Kidney epithelial cell (primary cell): ENCODE data around the gene SH3TC2. TPM values are rescaled to one million over a fixed set of nuclear protein-coding genes. Genes with fewer than 3 reads are reported as not detected.
A peak's percentile ranks its signal among the peaks of the same experiment; 100 is the strongest.

Experiments used
- DNase-seq: peaks from one replicate; pipeline ENCODE4 v3.0.0-alpha.2; 2010; ENCODE audit warnings: low read depth
- H3K27me3 ChIP-seq: 2 replicates; pipeline ENCODE4 v1.6.0; 2011; ENCODE audit warnings: low read length; ENCODE audit not compliant: control insufficient read depth, insufficient read depth
- H3K36me3 ChIP-seq: 2 replicates; pipeline ENCODE4 v1.5.1; 2011; ENCODE audit warnings: low read length; ENCODE audit not compliant: control insufficient read depth, insufficient read depth
- H3K4me3 ChIP-seq: 2 replicates; pipeline ENCODE4 v1.5.1; 2011; ENCODE audit warnings: low read depth, mild to moderate bottlenecking, control low read depth, low read length
- total RNA-seq: library from RNA; depleted of rRNA; stranded (reverse); fragments of >200 nt; gene quantifications from 2 replicates; pipeline ENCODE4 v1.2.3, GENCODE V29; 2015
- TF ChIP-seq, protein P1 (sequence below): IDR thresholded peaks from 2 replicates; pipeline ENCODE4 v1.5.1; 2011; ENCODE audit warnings: mild to moderate bottlenecking, moderate library complexity, low read length, control low read depth, inconsistent platforms; ENCODE audit not compliant: insufficient read depth, poor library complexity, severe bottlenecking

SH3TC2 gene
- total RNA-seq, 1 donor from 2014 or later = 8.4 TPM

DNA sequence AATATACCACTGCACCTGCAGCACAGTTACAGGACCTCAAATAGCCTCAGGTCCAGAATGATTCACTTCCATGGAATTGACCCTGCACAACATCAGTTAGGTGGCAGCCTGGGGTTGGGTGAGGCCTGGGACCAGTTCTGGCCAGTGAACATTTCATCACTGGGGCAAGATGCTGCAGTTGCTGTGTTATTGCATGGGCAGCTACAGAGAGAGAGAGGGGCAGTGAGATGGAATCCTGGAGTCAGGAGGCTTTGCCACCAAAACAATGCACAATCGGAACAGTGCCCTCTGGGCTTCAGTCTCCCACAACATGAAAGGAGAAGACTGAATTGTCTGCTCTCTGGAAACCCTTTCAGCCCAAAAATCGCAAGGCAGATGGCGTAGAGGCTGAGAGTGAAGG is 51.8 kb downstream of the SH3TC2 start:
- no peak overlapping the region for H3K4me3 ChIP-seq
- TF ChIP-seq, protein P1, sequence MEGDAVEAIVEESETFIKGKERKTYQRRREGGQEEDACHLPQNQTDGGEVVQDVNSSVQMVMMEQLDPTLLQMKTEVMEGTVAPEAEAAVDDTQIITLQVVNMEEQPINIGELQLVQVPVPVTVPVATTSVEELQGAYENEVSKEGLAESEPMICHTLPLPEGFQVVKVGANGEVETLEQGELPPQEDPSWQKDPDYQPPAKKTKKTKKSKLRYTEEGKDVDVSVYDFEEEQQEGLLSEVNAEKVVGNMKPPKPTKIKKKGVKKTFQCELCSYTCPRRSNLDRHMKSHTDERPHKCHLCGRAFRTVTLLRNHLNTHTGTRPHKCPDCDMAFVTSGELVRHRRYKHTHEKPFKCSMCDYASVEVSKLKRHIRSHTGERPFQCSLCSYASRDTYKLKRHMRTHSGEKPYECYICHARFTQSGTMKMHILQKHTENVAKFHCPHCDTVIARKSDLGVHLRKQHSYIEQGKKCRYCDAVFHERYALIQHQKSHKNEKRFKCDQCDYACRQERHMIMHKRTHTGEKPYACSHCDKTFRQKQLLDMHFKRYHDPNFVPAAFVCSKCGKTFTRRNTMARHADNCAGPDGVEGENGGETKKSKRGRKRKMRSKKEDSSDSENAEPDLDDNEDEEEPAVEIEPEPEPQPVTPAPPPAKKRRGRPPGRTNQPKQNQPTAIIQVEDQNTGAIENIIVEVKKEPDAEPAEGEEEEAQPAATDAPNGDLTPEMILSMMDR = no peak
- peak; percentile 76 for DNase-seq
- H3K36me3 ChIP-seq = no peaks in the 10 kb centered on the region
- peaks cover 2% of the 10 kb centered on the region for H3K27me3 ChIP-seq

DNA sequence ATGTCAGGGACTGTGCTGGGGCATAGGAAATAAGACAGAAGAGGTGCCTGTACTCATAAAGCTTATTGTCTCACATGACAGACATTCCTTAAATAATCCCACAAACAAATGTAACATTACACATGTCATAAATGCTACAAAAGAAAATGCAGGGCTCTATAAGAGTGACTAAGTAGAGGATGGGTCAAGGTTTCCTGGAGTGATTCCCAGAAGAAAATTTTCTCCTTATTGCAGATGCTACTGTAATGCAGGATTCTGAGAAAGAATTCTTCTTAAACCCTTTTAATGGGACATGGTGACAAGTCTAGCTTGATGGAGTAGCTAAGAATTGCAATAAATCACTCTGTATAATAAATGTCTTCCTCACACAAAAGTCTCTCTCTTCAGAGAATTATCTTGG is 55.7 kb downstream of the SH3TC2 start:
- peaks cover 2% of the 10 kb centered on the region for H3K27me3 ChIP-seq
- DNase-seq = no peak
- no peak overlapping the region for H3K4me3 ChIP-seq
- TF ChIP-seq, protein P1 = no peak
- no peaks in the 10 kb centered on the region for H3K36me3 ChIP-seq

DNA sequence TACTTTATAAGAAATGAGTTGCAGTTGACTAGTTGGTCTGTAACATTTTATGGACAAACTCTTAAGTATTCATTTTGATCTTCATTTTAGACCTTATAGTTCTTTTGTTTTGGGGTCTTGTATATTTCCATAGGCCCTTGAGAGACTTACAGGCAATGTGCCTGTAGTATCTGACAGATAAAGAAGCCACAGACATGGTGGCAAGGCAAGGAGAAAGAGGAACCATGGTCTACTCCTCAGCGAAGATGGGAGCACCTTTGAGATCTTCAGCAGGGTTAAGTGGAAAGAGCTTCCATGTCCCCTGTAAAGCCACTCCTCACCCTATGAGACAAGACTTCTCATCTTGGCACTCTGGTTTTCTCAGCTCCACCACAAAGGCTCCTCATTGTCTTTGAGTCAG is 56.4 kb downstream of the SH3TC2 start:
- no peaks in the 10 kb centered on the region for H3K36me3 ChIP-seq
- TF ChIP-seq, protein P1 = no peak
- H3K4me3 ChIP-seq = no peak overlapping the region
- peaks cover 2% of the 10 kb centered on the region for H3K27me3 ChIP-seq
- DNase-seq = no peak

DNA sequence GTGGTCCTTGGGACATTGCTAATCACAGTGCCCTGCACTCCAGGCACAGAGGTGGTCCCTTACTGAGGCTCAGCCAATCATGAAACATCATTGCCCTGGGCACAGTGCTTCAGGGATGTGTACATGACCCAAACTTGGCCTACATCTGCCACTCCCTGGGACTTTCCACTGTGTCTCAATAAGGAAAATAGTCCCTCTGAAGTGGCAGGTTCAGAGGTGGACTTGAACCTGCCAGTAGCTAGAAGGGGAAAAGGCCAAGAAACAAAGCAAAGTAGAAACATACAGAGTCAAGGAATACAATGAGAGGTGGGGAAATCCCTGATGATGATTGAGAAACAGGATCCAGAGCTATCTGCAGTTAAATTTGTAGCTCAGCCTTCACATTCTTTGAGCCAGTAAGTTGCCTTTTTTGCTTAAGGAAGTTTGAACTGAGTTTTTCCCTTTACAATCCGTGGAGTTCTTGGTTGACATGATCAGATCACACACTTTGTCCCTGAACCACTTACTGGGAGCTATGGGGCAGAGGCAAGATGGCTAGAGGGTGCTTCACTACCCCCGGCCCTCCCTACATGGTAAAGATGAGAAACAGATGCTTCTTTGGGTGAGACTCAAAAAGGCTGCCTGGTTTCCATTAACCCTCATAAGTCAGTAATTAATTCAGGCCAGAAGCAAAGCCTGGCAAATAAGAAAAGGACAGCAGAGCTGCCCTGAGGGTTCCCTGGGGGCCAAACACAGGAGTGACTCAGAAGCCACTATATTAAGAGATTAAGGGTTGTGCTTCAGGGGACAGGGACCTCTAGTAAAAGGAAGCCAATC is 57.6 kb downstream of the SH3TC2 start:
- no peak for DNase-seq
- TF ChIP-seq, protein P1 = no peak
- H3K36me3 ChIP-seq = no peaks in the 10 kb centered on the region
- no peak overlapping the region for H3K4me3 ChIP-seq
- peaks cover 2% of the 10 kb centered on the region for H3K27me3 ChIP-seq

DNA sequence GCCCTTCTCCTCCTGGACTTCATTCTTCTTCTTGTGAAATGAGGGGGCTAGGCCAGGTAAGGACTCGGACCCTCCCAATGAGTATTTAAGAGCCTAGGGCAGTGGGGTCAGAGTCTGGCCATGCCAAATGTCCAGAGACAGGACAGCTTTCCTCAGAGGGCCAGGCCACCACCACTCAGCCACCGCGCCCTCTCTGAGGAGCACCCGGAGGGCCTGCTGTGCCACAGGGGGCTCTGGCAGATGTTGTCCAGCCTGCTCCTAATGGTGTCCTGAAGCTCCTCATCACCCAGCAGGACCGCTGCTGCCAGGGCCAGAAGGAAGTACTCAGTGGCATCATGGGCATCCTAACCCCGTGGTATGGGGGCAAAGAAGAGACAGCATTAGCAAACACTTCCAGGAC is 58.3 kb downstream of the SH3TC2 start:
- no peak for DNase-seq
- TF ChIP-seq, protein P1 = no peak
- H3K27me3 ChIP-seq = peaks cover 2% of the 10 kb centered on the region
- no peaks in the 10 kb centered on the region for H3K36me3 ChIP-seq
- no peak overlapping the region for H3K4me3 ChIP-seq
